Neural progenitor cell (in vitro differentiated cells): ENCODE measurements around the gene DDX27. TPM values are rescaled to one million over a fixed set of nuclear protein-coding genes. Genes with fewer than 3 reads are reported as not detected.

Experiments used
- DNase-seq: peaks from one replicate; pipeline ENCODE4 v3.0.0-alpha.2; 2016; ENCODE audit warnings: low spot score
- H2AFZ ChIP-seq: fragments of 200-600 bp; sonication (generic); replicated peaks from 2 replicates; pipeline ENCODE4 v1.6.1; 2016; ENCODE audit warnings: antibody characterized with exemption
- H3F3A ChIP-seq: fragments of 200-600 bp; sonication (generic); 2 replicates; pipeline ENCODE4 v1.6.1; 2016; ENCODE audit warnings: antibody characterized with exemption, low read depth
- H3K27ac ChIP-seq: fragments of 200-600 bp; sonication (generic); 2 replicates; pipeline ENCODE4 v1.5.1; 2016; ENCODE audit warnings: mild to moderate bottlenecking
- H3K27me3 ChIP-seq: fragments of 200-600 bp; sonication (generic); 2 replicates; pipeline ENCODE4 v1.6.1; 2016; ENCODE audit warnings: mild to moderate bottlenecking, moderate library complexity
- H3K36me3 ChIP-seq: fragments of 200-600 bp; sonication (generic); 2 replicates; pipeline ENCODE4 v1.5.1; 2016
- H3K4me1 ChIP-seq: fragments of 200-600 bp; sonication (generic); 2 replicates; pipeline ENCODE4 v1.6.1; 2016; ENCODE audit warnings: mixed run types
- H3K4me2 ChIP-seq: fragments of 200-600 bp; sonication (generic); 2 replicates; pipeline ENCODE4 v1.6.1; 2016
- H3K4me3 ChIP-seq: fragments of 200-600 bp; sonication (generic); 2 replicates; pipeline ENCODE4 v1.5.1; 2016
- H3K79me2 ChIP-seq: fragments of 200-600 bp; sonication (generic); 2 replicates; pipeline ENCODE4 v1.6.1; 2016; ENCODE audit warnings: low read depth
- H3K9ac ChIP-seq: fragments of 200-600 bp; sonication (generic); 2 replicates; pipeline ENCODE4 v1.6.1; 2016
- H3K9me3 ChIP-seq: fragments of 200-600 bp; sonication (generic); 2 replicates; pipeline ENCODE4 v1.5.1; 2016; ENCODE audit warnings: low read depth
- H4K20me1 ChIP-seq: fragments of 200-600 bp; sonication (generic); 2 replicates; pipeline ENCODE4 v1.6.1; 2016; ENCODE audit warnings: low read depth
- H3K27ac Mint-ChIP-seq: 3 replicates; pipeline ENCODE4 v1.8.0; 2021; ENCODE audit warnings: mixed read lengths
- H3K27me3 Mint-ChIP-seq: 2 replicates; pipeline ENCODE4 v1.8.0; 2022; ENCODE audit warnings: low read depth, mild to moderate bottlenecking, inconsistent platforms, moderate library complexity, mixed read lengths; ENCODE audit not compliant: insufficient read depth
- H3K36me3 Mint-ChIP-seq: 3 replicates; pipeline ENCODE4 v1.8.0; 2021; ENCODE audit warnings: mixed read lengths
- H3K4me1 Mint-ChIP-seq: 3 replicates; pipeline ENCODE4 v1.8.0; 2021; ENCODE audit warnings: mixed read lengths
- H3K4me3 Mint-ChIP-seq: 3 replicates; pipeline ENCODE4 v1.8.0; 2021; ENCODE audit warnings: mild to moderate bottlenecking, moderate library complexity, mixed read lengths
- H3K9me3 Mint-ChIP-seq: 3 replicates; pipeline ENCODE4 v1.8.0; 2020; ENCODE audit warnings: mixed read lengths
- EZH2 ChIP-seq: fragments of 200-600 bp; sonication (generic); IDR thresholded peaks from 2 replicates; pipeline ENCODE4 v1.6.1; 2017; ENCODE audit warnings: antibody characterized with exemption, mild to moderate bottlenecking, moderate library complexity
- EZH2phosphoT487 ChIP-seq: fragments of 200-600 bp; sonication (generic); IDR thresholded peaks from 2 replicates; pipeline ENCODE4 v1.6.1; 2017; ENCODE audit warnings: antibody characterized with exemption
- total RNA-seq: library from RNA; depleted of rRNA; stranded (reverse); fragments of >200 nt; gene quantifications from 2 replicates; pipeline ENCODE4 v1.2.3, GENCODE V29; 2015; ENCODE audit warnings: low replicate concordance
- TF ChIP-seq, protein P1 (sequence below): fragments of 200-600 bp; sonication (generic); IDR thresholded peaks from 2 replicates; pipeline ENCODE4 v1.5.1; 2017; ENCODE audit warnings: antibody characterized with exemption, mild to moderate bottlenecking

The DDX27 gene
- total RNA-seq, 1 donor from 2014 or later, result 27.3 TPM

DNA sequence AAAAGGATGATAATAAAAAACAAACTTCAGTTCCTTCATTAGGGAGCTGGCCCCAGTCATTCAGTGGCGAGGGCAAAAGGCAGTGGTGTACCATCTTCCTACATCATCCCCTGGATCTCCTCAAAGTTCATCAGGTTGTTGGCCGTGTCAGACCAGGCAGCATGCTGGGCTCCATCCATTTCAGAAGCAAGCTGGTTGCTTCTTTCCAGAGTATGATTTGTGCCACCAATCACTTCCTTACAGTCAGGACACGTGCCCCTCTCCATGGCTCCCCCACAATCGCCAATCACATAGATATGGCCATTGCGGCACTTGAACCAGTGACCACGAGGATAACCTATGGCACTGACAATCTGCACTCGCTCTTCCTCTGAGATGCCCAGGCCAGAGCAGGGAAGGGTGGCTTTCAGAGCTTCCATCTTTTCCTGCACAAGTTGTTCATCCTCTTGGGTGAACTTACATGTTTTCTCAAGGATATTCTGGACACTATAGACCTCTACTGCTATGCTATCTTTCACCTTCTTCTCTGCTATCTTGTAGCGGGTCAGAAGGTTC lies 28.0 kb downstream of the DDX27 start:
- peaks cover 3% of the 10 kb centered on the region for H4K20me1 ChIP-seq
- H3K27me3 Mint-ChIP-seq, result peaks cover 5% of the 10 kb centered on the region
- no peaks in the 10 kb centered on the region for H3K9me3 ChIP-seq
- H2AFZ ChIP-seq, result no peak overlapping the region
- H3K9ac ChIP-seq, result no peak overlapping the region
- DNase-seq, result no peak
- no peaks in the 10 kb centered on the region for H3K36me3 ChIP-seq
- no peak overlapping the region for H3K4me2 ChIP-seq
- H3K4me1 ChIP-seq, result no peaks in the 10 kb centered on the region
- no peak for TF ChIP-seq EZH2phosphoT487
- TF ChIP-seq, protein P1, sequence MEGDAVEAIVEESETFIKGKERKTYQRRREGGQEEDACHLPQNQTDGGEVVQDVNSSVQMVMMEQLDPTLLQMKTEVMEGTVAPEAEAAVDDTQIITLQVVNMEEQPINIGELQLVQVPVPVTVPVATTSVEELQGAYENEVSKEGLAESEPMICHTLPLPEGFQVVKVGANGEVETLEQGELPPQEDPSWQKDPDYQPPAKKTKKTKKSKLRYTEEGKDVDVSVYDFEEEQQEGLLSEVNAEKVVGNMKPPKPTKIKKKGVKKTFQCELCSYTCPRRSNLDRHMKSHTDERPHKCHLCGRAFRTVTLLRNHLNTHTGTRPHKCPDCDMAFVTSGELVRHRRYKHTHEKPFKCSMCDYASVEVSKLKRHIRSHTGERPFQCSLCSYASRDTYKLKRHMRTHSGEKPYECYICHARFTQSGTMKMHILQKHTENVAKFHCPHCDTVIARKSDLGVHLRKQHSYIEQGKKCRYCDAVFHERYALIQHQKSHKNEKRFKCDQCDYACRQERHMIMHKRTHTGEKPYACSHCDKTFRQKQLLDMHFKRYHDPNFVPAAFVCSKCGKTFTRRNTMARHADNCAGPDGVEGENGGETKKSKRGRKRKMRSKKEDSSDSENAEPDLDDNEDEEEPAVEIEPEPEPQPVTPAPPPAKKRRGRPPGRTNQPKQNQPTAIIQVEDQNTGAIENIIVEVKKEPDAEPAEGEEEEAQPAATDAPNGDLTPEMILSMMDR, result no peak
- no peak overlapping the region for H3K27ac Mint-ChIP-seq
- H3K36me3 Mint-ChIP-seq, result peaks cover 33% of the 10 kb centered on the region
- H3K4me3 Mint-ChIP-seq, result no peak overlapping the region
- H3F3A ChIP-seq, result no peaks in the 10 kb centered on the region
- H3K9me3 Mint-ChIP-seq, result no peaks in the 10 kb centered on the region
- no peaks in the 10 kb centered on the region for H3K27me3 ChIP-seq
- H3K27ac ChIP-seq, result no peak overlapping the region
- H3K4me1 Mint-ChIP-seq, result no peaks in the 10 kb centered on the region
- H3K79me2 ChIP-seq, result no peaks in the 10 kb centered on the region
- no peak overlapping the region for H3K4me3 ChIP-seq

DNA sequence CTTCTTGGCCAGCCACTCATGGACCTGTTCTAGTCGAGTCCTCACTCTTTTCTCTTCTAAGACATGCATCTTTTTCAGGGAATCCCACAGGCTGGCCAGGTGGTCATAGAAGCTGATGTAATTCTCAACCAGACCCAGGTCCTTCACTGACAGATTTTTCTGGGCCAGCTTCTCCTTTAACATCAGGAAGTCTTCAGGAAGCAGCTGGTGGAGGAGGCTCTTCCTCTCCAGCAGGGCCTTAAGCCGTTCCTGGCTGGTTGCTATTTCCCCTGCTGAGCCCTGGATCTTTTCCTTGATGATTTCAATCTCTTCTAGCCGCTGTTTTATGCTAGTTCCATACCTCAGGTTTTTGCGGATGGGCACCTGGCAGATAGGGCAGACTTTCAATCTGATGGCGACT lies 28.6 kb downstream of the DDX27 start:
- Histone ChIP-seq H3F3A (no peaks in the 10 kb centered on the region), H3K27me3 (no peaks in the 10 kb centered on the region), H2AFZ (no peak overlapping the region), H3K79me2 (no peaks in the 10 kb centered on the region), H3K27ac (no peak overlapping the region), H3K9me3 (no peaks in the 10 kb centered on the region), H3K4me2 (no peak overlapping the region), H3K4me3 (no peak overlapping the region), H4K20me1 (peaks cover 3% of the 10 kb centered on the region), H3K36me3 (no peaks in the 10 kb centered on the region), H3K4me1 (no peaks in the 10 kb centered on the region), H3K9ac (no peak overlapping the region)
- H3K27ac Mint-ChIP-seq, result no peak overlapping the region
- DNase-seq, result no peak
- peaks cover under 1% of the 10 kb centered on the region for H3K4me1 Mint-ChIP-seq
- TF ChIP-seq EZH2phosphoT487, result no peak
- TF ChIP-seq, protein P1, result no peak
- TF ChIP-seq EZH2, result no peak
- H3K4me3 Mint-ChIP-seq, result no peak overlapping the region
- peaks cover 36% of the 10 kb centered on the region for H3K36me3 Mint-ChIP-seq
- no peaks in the 10 kb centered on the region for H3K9me3 Mint-ChIP-seq
- peaks cover 5% of the 10 kb centered on the region for H3K27me3 Mint-ChIP-seq

- H3K36me3 ChIP-seq, result no peaks in the 10 kb centered on the region
Measured at GRCh38 chr20:49248301-49248700, 29.1 kb downstream of the DDX27 start.

More at GRCh38 chr20:49248301-49248700, 29.1 kb downstream of the DDX27 start:
- Histone ChIP-seq H3K4me3 (no peak overlapping the region), H3K27ac (no peak overlapping the region), H3K9ac (no peak overlapping the region), H3K4me1 (no peaks in the 10 kb centered on the region), H2AFZ (no peak overlapping the region), H4K20me1 (peaks cover 3% of the 10 kb centered on the region), H3K27me3 (no peaks in the 10 kb centered on the region), H3K9me3 (no peaks in the 10 kb centered on the region), H3K4me2 (no peak overlapping the region), H3F3A (no peaks in the 10 kb centered on the region), H3K79me2 (no peaks in the 10 kb centered on the region)
- Mint-ChIP-seq H3K27me3 (peaks cover 5% of the 10 kb centered on the region), H3K9me3 (no peaks in the 10 kb centered on the region), H3K27ac (no peak overlapping the region), H3K36me3 (peaks cover 38% of the 10 kb centered on the region), H3K4me3 (no peak overlapping the region), H3K4me1 (peaks cover 3% of the 10 kb centered on the region)
- no peak for DNase-seq
- TF ChIP-seq EZH2phosphoT487, result no peak
- no peak for TF ChIP-seq EZH2
- TF ChIP-seq, protein P1, result no peak
